ENCODE data around the gene GRID2. TPM values are rescaled to one million over a fixed set of nuclear protein-coding genes. Genes with fewer than 3 reads are reported as not detected.

The GRID2 gene
- total and polyA plus RNA-seq, 2 donors (not counting 1 experiment from before 2014, with no cell fraction given), result under 0.01 to 0.02 TPM

DNA sequence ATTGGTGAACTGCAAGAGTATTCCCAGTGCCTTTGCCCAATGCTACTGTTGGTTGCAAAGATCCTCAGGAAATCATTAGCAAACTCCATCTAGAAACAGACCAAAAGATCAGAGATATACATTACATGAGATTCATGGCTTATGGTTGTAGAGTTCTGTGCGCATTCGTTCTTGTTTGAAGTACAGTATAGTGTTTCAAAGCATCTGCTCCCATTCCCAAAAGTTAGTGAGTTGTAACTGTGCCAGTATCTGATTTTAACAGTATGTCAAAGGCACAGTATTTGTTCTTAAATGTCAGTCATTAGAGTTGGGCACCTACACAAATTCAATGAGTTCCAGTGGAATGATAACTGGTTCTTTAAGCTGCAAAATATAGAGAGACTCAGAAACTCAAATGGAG is 1210.1 kb downstream of the GRID2 start:
- Histone ChIP-seq H3K9me3 (ENCODE audit: control insufficient read depth, insufficient read depth, low read depth, low read length) (no peaks in the 10 kb centered on the region), H3K4me3 (replicated peaks in 1 of 4; ENCODE audit: control extremely low read depth in 1 of 4, insufficient read depth in 1 of 4, low read depth in 3 of 4, low read length in 4 of 4) (no peak overlapping the region), H2AFZ (ENCODE audit: low read length) (no peak overlapping the region), H3K79me2 (ENCODE audit: control insufficient read depth, insufficient read depth, low read length) (no peaks in the 10 kb centered on the region), H3K4me2 (ENCODE audit: extremely low read depth, insufficient read depth, low read length) (no peak overlapping the region), H3K27ac (ENCODE audit: insufficient read depth, low read length) (no peak overlapping the region), H4K20me1 (ENCODE audit: control insufficient read depth, extremely low read depth, insufficient read depth, low read length) (no peaks in the 10 kb centered on the region), H3K4me1 (ENCODE audit: control insufficient read depth, extremely low read depth, insufficient read depth, low read length) (no peaks in the 10 kb centered on the region), H3K27me3 (ENCODE audit: control insufficient read depth, insufficient read depth, low read length) (no peaks in the 10 kb centered on the region), H3K9ac (ENCODE audit: insufficient read depth, low read length) (no peak overlapping the region), H3K36me3 (ENCODE audit: control insufficient read depth, insufficient read depth, low read length) (no peaks in the 10 kb centered on the region)
- no peak for DNase-seq (ENCODE audit: low read depth in 2 of 2)
- no peak for TF ChIP-seq EZH2 (IDR thresholded peaks at IDR 0.05; ENCODE audit: low read length, missing control alignments)
- TF ChIP-seq, protein P1, sequence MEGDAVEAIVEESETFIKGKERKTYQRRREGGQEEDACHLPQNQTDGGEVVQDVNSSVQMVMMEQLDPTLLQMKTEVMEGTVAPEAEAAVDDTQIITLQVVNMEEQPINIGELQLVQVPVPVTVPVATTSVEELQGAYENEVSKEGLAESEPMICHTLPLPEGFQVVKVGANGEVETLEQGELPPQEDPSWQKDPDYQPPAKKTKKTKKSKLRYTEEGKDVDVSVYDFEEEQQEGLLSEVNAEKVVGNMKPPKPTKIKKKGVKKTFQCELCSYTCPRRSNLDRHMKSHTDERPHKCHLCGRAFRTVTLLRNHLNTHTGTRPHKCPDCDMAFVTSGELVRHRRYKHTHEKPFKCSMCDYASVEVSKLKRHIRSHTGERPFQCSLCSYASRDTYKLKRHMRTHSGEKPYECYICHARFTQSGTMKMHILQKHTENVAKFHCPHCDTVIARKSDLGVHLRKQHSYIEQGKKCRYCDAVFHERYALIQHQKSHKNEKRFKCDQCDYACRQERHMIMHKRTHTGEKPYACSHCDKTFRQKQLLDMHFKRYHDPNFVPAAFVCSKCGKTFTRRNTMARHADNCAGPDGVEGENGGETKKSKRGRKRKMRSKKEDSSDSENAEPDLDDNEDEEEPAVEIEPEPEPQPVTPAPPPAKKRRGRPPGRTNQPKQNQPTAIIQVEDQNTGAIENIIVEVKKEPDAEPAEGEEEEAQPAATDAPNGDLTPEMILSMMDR (conservative IDR thresholded peaks at IDR 0.05 in 1 of 2, IDR thresholded peaks at IDR 0.05 in 1 of 2; ENCODE audit: low read depth in 1 of 2, low read length in 2 of 2), result no peak

- H3K4me1 ChIP-seq (ENCODE audit: control insufficient read depth, extremely low read depth, insufficient read depth, low read length), result no peaks in the 10 kb centered on the region
- no peak overlapping the region for H3K27ac ChIP-seq (ENCODE audit: insufficient read depth, low read length)
- H3K9me3 ChIP-seq (ENCODE audit: control insufficient read depth, insufficient read depth, low read depth, low read length), result no peaks in the 10 kb centered on the region
- no peak overlapping the region for H3K9ac ChIP-seq (ENCODE audit: insufficient read depth, low read length)
- no peaks in the 10 kb centered on the region for H4K20me1 ChIP-seq (ENCODE audit: control insufficient read depth, extremely low read depth, insufficient read depth, low read length)
- H3K79me2 ChIP-seq (ENCODE audit: control insufficient read depth, insufficient read depth, low read length), result no peaks in the 10 kb centered on the region
- H3K27me3 ChIP-seq (ENCODE audit: control insufficient read depth, insufficient read depth, low read length), result no peaks in the 10 kb centered on the region
- no peak overlapping the region for H3K4me3 ChIP-seq (replicated peaks in 1 of 4; ENCODE audit: control extremely low read depth in 1 of 4, insufficient read depth in 1 of 4, low read depth in 3 of 4, low read length in 4 of 4)
- H2AFZ ChIP-seq (ENCODE audit: low read length), result no peak overlapping the region
- H3K36me3 ChIP-seq (ENCODE audit: control insufficient read depth, insufficient read depth, low read length), result no peaks in the 10 kb centered on the region
- no peak for DNase-seq (ENCODE audit: low read depth in 2 of 2)
- TF ChIP-seq, protein P1 (conservative IDR thresholded peaks at IDR 0.05 in 1 of 2, IDR thresholded peaks at IDR 0.05 in 1 of 2; ENCODE audit: low read depth in 1 of 2, low read length in 2 of 2), result no peak
- no peak for TF ChIP-seq EZH2 (IDR thresholded peaks at IDR 0.05; ENCODE audit: low read length, missing control alignments)
- H3K4me2 ChIP-seq (ENCODE audit: extremely low read depth, insufficient read depth, low read length), result no peak overlapping the region
These were observed 1211.4 kb downstream of the GRID2 start for GRCh38 chr4:93515208-93515607.

- H3K9me3 ChIP-seq (ENCODE audit: control insufficient read depth, insufficient read depth, low read depth, low read length), result no peaks in the 10 kb centered on the region
These were observed 1226.1 kb downstream of the GRID2 start for GRCh38 chr4:93529692-93530372.

More at GRCh38 chr4:93529692-93530372, 1226.1 kb downstream of the GRID2 start:
- H3K4me2 ChIP-seq (ENCODE audit: extremely low read depth, insufficient read depth, low read length), result no peak overlapping the region
- no peaks in the 10 kb centered on the region for H4K20me1 ChIP-seq (ENCODE audit: control insufficient read depth, extremely low read depth, insufficient read depth, low read length)
- no peak overlapping the region for H3K27ac ChIP-seq (ENCODE audit: insufficient read depth, low read length)
- H3K9ac ChIP-seq (ENCODE audit: insufficient read depth, low read length), result no peak overlapping the region
- H3K4me1 ChIP-seq (ENCODE audit: control insufficient read depth, extremely low read depth, insufficient read depth, low read length), result no peaks in the 10 kb centered on the region
- no peak for DNase-seq (ENCODE audit: low read depth in 2 of 2)
- no peaks in the 10 kb centered on the region for H3K36me3 ChIP-seq (ENCODE audit: control insufficient read depth, insufficient read depth, low read length)
- no peak overlapping the region for H2AFZ ChIP-seq (ENCODE audit: low read length)
- no peaks in the 10 kb centered on the region for H3K79me2 ChIP-seq (ENCODE audit: control insufficient read depth, insufficient read depth, low read length)
- no peaks in the 10 kb centered on the region for H3K27me3 ChIP-seq (ENCODE audit: control insufficient read depth, insufficient read depth, low read length)
- no peak for TF ChIP-seq EZH2 (IDR thresholded peaks at IDR 0.05; ENCODE audit: low read length, missing control alignments)
- TF ChIP-seq, protein P1 (conservative IDR thresholded peaks at IDR 0.05 in 1 of 2, IDR thresholded peaks at IDR 0.05 in 1 of 2; ENCODE audit: low read depth in 1 of 2, low read length in 2 of 2), result no peak
- no peak overlapping the region for H3K4me3 ChIP-seq (replicated peaks in 1 of 4; ENCODE audit: control extremely low read depth in 1 of 4, insufficient read depth in 1 of 4, low read depth in 3 of 4, low read length in 4 of 4)

Measured in fibroblast of lung (primary cell).